ENCODE measurements around the gene PMAIP1. TPM values are rescaled to one million over a fixed set of nuclear protein-coding genes. Genes with fewer than 3 reads are reported as not detected.
A peak's percentile ranks its signal among the peaks of the same experiment; 100 is the strongest.

PMAIP1 gene
- total RNA-seq (1 to 10 TPM in 3 of 5 donors, not detected in 2; 3.1 to 8.3 (median 4.6) TPM), polyA plus RNA-seq (1 to 10 TPM; 2.3 to 4.3 (median 3.2) TPM)
- long read RNA-seq, donor 1: 0 reads
- long read RNA-seq, donor 2, partial matches to known transcripts: 0 of 2 reads
- long read RNA-seq, donor 2, other reads (novel, unspliced or antisense): 0 of 2 reads
- long read RNA-seq, donor 3, partial matches to known transcripts: 0 of 1 reads
- long read RNA-seq, donor 3, other reads (novel, unspliced or antisense): 0 of 1 reads
- long read RNA-seq, donor 4: 0 reads
- long read RNA-seq, donor 5, partial matches to known transcripts: 0 of 1 reads
- long read RNA-seq, donor 5, other reads (novel, unspliced or antisense): 0 of 1 reads
- long read RNA-seq, donor 6, partial matches to known transcripts: 0 of 4 reads
- long read RNA-seq, donor 6, other reads (novel, unspliced or antisense): 0 of 4 reads
- long read RNA-seq, donor 7: 0 reads
- long read RNA-seq, donor 8, partial matches to known transcripts: 0 of 1 reads
- long read RNA-seq, donor 8, other reads (novel, unspliced or antisense): 0 of 1 reads
- long read RNA-seq, donor 9: 0 reads
- long read RNA-seq, donor 10: 0 reads

- DNase-seq: peak; percentile 89 to 95
- H3K36me3 ChIP-seq: peaks cover 0 to 4% (median 0%) of the 10 kb centered on the region in 4 donors
- H3K4me3 ChIP-seq: peak within 1 kb of the TSS; percentile 60 to 90 (median 64)
- intact Hi-C loops (cut with DNase I; ENCODE audit: low total_unique reads): no loop called here
- H3K9me3 ChIP-seq: no peaks in the 10 kb centered on the region
- peaks cover 7 to 39% (median 24%) of the 10 kb centered on the region in 4 donors for H3K4me1 ChIP-seq
- peaks cover 0 to 27% (median 0%) of the 10 kb centered on the region in 3 donors for H3K27me3 ChIP-seq
- TF ChIP-seq EP300 (IDR thresholded peaks at IDR 0.05): no peak
- TF ChIP-seq, protein P1, sequence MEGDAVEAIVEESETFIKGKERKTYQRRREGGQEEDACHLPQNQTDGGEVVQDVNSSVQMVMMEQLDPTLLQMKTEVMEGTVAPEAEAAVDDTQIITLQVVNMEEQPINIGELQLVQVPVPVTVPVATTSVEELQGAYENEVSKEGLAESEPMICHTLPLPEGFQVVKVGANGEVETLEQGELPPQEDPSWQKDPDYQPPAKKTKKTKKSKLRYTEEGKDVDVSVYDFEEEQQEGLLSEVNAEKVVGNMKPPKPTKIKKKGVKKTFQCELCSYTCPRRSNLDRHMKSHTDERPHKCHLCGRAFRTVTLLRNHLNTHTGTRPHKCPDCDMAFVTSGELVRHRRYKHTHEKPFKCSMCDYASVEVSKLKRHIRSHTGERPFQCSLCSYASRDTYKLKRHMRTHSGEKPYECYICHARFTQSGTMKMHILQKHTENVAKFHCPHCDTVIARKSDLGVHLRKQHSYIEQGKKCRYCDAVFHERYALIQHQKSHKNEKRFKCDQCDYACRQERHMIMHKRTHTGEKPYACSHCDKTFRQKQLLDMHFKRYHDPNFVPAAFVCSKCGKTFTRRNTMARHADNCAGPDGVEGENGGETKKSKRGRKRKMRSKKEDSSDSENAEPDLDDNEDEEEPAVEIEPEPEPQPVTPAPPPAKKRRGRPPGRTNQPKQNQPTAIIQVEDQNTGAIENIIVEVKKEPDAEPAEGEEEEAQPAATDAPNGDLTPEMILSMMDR (IDR thresholded peaks at IDR 0.05): no peak
- TF ChIP-seq POLR2AphosphoS5 (IDR thresholded peaks at IDR 0.05): peak; percentile 43 to 93 (median 86)
- peak in 2 of 4 donors; percentile 32 to 33 for TF ChIP-seq POLR2A (IDR thresholded peaks at IDR 0.05)
- H3K27ac ChIP-seq: peak within 1 kb of the TSS; percentile 85 to 93 (median 90)
- WGBS, 5 donors: 0 to 2% (median 1%) methylated on average over 21 to 73 of the region's 73 CpGs
Measured at GRCh38 chr18:59899298-59900221, at the start of gene PMAIP1. TSS of gene PMAIP1 (plus strand) at chr18:59899996. CDS start at chr18:59900178, 182 bp downstream.

DNA sequence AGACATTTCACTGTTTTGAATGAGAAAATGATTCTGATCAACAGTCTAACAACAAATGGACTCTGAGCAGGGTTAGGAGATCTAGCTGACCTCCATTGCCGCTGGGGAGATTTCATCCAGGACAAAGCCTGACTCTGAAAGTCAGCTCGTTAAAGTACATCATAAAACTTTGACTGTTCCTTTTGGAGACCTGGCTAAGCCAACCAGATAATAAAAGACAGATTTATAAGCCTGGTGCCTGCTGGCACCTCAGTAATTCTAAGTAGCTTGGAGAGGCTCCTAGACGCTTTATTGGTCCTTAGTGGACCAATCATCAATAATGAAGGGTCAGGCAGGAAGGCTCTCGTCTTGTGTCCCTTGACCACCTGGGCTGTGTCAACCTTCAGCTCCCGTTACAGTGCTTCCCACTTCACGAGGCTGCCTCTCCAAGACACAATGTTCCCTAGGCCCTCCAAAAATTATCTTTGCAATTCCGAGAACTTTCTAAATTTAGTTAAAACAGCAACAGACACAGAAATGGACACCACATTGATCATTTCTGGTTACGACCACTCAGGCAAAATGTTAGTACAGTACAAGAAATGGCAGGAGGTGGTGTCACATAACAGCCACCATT lies 47.9 kb upstream of the PMAIP1 start:
- Histone ChIP-seq H3K36me3 (no peaks in the 10 kb centered on the region), H3K4me1 (peaks cover 0 to 8% (median 4%) of the 10 kb centered on the region in 4 donors), H3K9me3 (no peaks in the 10 kb centered on the region), H3K4me3 (no peak overlapping the region), H3K27me3 (no peaks in the 10 kb centered on the region), H3K27ac (no peak overlapping the region)
- TF ChIP-seq POLR2A (IDR thresholded peaks at IDR 0.05): no peak
- no peak for TF ChIP-seq POLR2AphosphoS5 (IDR thresholded peaks at IDR 0.05)
- TF ChIP-seq, protein P1 (IDR thresholded peaks at IDR 0.05): no peak
- TF ChIP-seq EP300 (IDR thresholded peaks at IDR 0.05): no peak
- intact Hi-C loops (cut with DNase I; ENCODE audit: low total_unique reads): no loop called here
- WGBS, 5 donors: 84 to 93% (median 90%) methylated on average over 8 of the region's 8 CpGs
- DNase-seq: no peak

- TF ChIP-seq EP300 (IDR thresholded peaks at IDR 0.05) (no peak), POLR2AphosphoS5 (IDR thresholded peaks at IDR 0.05) (no peak), POLR2A (IDR thresholded peaks at IDR 0.05) (no peak)
- TF ChIP-seq, protein P1 (IDR thresholded peaks at IDR 0.05): no peak
- intact Hi-C loops (cut with DNase I; ENCODE audit: low total_unique reads): no loop called here
- no peaks in the 10 kb centered on the region for H3K9me3 ChIP-seq
- peaks cover 0 to 3% (median 0%) of the 10 kb centered on the region in 3 donors for H3K27me3 ChIP-seq
- no peak overlapping the region for H3K4me3 ChIP-seq
- no peak overlapping the region for H3K27ac ChIP-seq
- DNase-seq: no peak
- H3K36me3 ChIP-seq: no peaks in the 10 kb centered on the region
- 91 to 100% (median 99%) methylated on average over 2 of the region's 2 CpGs for WGBS, 5 donors
- peaks cover 0 to 1% (median under 1%) of the 10 kb centered on the region in 4 donors for H3K4me1 ChIP-seq
Measured at GRCh38 chr18:59852548-59852947, 47.2 kb upstream of the PMAIP1 start.
